CD4-positive, alpha-beta T cell treated with Interleukin-10 for 1 hour (primary cell): ENCODE measurements around the gene REPIN1.
A peak's percentile ranks its signal among the peaks of the same experiment; 100 is the strongest.

Source experiments
- DNase-seq: peaks from one replicate; pipeline ENCODE4 v3.0.0-alpha.2; 2020

The REPIN1 gene

DNA sequence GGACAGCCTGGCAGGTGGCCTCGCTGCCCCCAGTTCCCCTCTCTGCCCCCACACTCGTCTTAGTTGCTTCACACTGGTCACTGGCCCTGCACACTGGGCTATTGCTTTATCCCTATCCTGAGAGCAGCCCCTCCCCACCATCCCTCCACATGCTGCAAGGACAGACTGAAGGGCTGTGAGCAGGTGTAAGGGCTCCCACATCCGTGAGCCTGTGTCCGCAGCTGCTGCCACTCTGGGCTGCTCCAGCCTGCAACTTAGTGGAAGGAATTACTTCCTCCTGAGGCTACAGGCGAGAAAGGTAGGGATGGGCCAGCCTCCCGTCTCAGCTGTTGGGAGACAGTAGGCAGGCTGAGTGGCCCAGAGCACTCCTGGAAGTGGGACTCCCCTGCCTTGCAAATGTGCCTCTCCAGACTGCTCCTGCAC lies 31.0 kb upstream of the REPIN1 start:
- DNase-seq = no peak

DNA sequence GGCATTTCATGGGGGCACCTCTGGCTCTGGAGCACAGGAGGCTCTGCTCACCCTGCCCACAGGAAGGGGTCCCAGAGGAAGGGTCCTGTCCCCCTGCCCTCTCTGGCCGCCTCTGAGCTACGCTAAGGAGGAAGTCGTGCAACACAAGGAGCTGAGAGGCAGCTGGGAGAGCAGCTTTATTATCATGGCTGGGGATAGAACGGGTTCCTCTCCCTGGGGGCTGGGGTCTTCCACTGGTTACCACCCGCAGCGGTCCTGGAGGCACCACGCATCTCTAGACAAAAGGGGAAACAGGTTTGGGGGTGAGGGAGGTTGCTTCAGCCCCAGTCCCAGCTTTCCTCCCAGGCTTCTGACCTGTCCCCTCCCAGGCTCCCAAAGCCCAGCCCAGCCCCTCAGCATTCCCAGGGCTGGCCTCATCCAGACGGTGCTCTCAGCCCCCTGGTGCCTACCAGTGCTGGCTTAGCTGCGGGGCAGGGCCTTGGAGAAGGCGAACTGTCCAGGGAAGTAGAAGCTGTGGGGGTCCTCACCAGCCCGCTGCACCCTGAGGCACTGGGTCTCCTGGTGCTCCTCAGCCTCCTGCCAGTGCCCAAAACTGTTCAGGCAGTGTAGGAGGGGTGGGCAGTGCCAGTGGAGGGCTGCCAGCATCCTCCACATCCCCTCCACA lies 30.3 kb upstream of the REPIN1 start:
- no peak for DNase-seq

DNA sequence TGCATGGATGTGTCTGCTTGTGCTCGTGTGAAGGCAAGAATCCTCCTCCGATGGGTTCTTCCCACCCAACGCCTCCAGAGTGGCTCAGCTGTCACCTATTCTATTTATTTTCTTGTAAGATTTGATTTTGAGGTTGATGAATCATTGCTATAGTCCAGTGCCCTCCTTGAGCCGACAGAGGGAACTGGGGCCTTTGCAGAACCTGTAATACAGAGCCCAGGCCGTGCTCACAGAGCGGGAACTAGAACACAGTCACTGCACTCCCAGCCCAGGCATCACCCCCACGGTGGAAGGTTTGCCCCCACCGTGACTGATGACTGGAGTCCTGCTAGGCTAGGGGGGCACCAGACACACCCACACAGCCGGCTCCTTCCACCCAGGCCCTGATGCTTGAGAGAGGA lies 29.2 kb upstream of the REPIN1 start:
- no peak for DNase-seq

DNA sequence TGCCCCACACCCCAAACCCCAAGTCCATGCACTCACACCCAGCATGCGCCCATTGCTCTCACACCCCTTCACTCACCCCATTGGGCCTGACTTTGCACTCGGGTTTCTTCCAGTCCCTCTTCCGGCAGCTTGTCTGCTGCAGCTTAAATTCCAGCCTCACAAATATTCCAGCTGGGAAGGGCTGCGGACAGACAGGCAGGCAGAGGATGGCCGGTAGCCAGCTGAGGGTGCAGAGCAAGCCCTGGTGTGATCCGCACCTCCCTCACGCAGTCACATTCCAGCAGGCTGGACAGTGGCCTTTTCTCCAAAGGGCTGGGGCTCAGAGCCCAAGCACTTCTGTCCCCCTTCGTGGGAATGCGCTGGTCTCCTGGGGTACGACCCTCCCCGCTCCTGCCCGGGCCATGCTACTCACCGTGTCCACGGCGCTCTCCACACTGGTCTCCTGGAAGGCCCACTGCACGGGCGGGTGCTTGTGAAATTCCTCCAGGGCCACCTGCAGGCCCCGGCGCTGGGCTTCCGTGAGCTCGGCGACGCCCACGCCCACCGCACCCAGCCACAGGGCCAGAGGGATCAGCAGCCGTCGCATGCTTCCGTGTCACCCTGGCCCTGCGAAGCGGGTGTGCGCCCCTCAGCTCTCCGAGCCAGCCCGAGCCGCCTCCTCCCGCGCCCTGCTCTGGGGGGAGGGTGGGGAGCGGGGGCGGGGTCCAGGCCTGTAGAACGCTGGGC lies 28.4 kb upstream of the REPIN1 start:
- DNase-seq = no peak

DNA sequence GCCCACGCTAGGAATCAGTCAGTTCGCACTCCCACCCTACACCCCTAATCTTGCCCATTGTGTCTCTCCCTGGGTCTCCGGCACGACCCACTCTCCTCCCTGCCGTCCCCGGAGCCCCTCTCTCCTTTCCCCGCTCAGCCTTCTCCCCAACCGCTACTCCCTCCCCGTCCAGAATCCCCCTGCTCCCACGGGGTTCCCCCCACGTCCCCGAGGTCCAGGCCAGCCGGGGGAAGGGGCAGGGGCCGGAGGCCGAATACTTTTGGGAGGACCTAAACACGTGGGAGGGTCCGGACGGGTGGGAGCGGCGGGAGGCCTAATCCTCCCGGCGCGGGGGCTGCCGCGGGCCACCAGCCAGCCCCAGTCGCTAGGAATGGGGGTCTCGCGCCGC lies 27.8 kb upstream of the REPIN1 start:
- no peak for DNase-seq

DNA sequence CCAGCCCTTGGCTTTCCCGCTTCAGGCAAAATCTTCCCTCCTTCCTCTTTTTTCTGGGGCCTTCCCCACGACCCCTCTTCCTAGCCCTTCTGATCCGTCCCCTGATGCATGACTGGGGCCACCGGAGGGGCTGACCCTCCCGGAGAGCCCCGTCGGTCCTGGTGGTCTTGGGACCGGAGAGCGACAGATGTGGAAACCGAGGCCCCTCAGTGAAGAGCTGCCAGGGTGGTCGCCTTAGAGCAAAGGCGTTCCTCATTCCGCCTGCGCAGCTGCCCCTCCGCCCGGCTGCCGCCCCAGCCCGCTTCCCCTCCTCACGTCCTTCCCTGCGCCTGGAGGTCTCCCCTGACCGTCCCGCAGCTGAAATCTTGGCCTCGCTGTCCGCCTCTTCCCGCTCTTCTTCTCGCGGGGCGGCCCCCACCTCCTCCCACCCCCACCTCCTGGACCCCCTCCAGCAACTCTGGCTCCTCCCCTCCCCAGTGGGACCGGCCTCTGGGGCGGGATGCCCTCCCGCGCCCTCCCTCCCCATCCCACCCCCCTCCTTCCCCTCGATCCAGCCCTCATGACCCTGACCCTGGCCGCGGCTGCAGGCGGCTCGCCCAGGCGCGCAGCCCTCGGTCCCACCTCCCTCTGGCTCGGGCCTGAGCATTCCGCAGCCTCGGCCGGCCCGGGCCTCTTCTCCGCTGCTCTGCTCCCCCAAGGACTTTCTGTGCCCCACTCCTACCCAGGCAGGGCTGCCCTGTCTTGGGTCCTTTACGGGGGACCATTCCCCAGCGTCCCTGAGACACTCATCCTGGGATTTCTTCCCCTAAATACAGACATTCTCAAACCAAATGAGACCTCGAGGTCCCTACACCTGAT lies 27.1 kb upstream of the REPIN1 start, which contains the start of gene RARRES2:
Gene RARRES2 (minus strand): TSS at position 367 of the 858 bp plus-strand sequence. CDS start 1,020 bp downstream, outside the sequence.
- DNase-seq = no peak

DNA sequence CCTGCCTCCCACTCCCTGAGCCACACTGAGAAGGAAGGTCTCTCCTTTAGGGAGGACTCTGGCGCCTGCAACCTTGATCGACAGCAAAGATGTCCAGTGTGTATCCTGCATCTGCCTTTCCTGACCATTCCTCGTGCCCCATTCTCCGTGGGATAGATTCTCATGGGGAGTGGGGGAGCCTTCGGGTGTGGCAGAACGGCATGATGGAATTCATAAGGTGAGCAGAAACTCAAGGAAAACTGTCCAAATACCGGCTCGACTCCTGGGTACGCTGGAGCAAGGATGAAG lies 26.6 kb upstream of the REPIN1 start:
- no peak for DNase-seq

DNA sequence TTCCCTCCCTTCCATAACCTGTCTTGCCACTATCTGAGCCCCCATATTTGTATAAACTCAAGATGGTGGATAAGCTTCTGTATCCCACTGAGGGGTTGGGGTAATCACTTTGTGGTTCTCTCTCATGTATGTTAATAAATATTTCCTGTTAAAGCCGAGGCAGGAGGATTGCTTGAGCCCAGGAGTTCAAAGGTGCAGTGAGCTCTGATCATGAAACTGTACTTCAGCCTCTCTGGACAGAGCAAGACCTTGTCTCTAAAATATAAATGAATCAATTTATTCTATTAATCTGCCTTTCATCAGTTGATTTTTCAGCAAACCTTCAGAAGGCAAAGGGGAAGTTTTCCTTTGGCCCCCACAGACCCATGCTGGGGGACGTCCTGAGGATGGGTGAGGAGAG lies 25.4 kb upstream of the REPIN1 start:
- no peak for DNase-seq

DNA sequence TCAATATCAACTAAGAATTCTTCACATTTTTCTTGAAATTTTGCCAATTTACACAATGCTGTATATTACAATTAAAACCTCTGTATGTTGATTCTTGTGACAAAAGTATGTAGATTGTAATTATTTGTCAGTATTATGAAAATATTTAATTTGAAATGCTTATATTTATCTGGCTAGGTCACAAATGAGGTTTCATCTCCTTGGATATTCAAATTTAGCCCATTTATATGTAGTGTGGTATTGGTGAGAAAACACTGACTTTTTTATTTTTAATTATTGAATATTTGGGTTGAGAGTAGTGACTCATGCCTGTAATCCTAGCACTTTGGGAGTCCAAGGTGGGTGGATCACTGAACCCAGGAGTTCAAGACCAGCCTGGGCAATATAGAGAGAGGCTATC lies 24.3 kb upstream of the REPIN1 start:
- DNase-seq = no peak

DNA sequence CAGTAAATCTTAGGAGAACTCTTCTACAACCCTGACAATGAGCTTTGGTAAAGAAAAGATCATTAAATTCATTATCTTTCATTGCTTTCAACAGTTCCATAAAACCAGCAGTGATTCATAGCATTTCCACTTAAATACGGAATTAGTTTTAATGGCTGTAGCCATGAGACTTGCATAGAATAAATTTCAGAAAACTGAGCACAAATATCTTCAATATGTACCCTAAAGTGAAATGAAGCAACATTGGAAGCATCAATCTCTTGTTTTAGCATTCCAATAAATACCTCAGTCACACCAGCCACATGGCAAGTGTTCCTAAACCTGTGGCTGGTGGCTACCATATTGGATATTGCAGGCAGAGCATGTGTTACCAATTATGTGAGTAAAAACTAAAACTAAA lies 23.6 kb upstream of the REPIN1 start:
- no peak for DNase-seq

DNA sequence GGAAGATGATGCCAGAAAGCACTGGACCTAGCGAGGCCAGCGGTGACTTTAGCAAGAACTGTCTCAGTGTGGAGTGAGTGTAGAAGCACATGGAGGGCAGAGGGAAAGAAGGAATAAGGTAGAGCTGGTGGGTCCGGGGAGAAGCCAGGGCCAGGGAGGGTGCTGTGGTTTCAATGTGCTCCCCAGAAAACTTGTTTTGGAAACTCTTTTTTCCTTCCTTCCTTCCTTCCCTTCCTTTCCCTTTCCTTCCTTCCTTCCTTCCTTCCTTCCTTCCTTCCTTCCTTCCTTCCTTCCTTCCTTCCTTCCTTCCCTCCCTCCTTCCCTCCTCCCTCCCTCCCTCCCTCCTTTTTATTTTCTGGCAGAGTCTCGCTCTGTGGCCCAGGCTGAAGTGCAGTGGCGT lies 21.7 kb upstream of the REPIN1 start:
- DNase-seq = no peak

DNA sequence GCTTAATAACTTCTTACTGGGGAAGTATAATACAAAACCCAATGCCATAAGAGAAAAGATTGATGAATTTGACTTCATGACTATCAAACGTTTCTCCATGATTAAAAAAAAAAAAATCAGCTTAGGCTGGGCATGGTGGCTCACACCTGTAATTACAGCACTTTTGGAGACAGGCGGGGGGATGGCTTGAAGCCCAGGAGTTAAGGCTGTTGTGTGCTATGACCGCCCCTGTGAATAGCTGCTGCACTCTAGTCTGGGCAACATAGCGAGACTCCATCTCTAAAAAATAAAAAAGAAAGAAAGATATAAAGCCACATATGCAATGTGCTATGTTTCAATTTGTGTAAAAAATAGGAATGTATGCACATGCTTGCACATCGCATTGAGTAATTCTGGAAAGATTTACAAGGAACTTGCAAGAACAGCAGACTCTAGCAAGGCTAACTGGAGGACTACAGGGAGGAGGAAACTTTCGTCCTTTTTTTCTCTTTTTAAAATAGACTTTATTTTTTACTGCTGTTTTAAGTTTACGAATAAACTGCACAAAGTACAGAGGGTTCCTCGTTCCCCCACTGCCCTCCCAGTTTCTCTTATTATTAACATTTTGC lies 16.9 kb upstream of the REPIN1 start:
- no peak for DNase-seq

DNA sequence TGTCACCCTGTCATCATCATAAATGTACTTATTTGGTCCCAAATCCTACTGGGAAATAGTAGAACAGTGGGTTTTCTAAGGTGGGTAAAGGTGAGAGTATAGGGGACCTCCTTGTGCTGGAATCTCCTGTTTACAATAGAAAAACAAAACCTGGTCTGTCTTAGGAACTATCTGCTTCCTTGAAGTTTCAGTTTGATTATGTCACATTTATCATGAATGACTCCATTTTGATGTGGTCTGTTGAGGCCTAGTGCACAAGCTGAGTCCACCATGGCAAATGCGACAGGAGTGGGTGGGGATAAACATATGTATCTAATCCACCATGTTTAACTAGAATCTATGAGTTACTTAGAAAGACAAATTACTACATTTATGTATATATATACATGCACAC lies 13.0 kb upstream of the REPIN1 start:
- no peak for DNase-seq

DNA sequence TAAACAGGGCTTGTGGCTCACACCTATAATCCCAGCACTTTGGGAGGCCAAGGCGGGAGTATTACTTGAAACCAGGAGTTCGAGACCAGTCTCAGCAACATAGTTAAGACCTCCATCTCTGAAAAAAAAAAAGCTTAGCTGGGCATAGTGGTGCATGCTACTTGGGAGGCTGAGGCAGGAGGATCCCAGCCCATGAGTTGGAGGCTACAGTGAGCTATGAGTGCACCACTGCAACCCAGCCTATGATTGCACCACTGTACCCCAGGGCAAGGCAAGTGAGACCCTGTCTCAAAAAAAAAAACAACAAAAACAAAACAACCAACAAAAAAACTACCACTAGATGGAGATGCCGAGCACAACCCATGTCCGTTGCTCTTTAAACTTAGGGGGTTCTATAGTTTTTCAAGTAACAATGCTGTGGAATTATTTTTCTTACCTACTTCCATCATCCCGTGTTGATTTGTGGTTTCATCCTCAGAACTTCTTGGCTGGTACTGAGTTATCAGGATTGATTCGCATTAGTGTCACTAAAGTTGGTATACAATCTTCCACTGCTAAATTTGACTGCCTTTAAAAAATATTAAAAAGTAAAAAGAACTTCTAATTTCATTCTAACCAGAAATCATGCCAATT lies 12.2 kb upstream of the REPIN1 start:
- DNase-seq = peak; percentile 60

DNA sequence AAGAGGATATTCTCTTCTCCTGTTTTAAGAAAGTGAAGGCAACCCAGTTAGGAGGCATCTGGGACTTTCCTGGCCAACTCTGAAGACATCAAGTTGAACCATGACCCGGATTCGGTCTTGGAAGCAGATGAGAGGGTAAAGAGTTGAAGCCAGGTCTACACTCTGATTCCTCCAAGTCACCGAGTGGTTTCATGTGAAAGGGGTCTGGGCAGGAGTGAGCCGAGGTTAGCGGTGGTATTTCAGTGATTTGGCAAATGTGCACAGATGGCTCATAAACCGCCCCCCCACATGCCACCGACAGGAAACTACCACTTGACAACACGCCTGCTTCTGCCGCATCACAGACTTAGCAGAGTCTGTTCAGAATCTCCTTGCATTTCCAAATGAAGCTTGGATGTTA lies 11.4 kb upstream of the REPIN1 start:
- peak; percentile 79 for DNase-seq

DNA sequence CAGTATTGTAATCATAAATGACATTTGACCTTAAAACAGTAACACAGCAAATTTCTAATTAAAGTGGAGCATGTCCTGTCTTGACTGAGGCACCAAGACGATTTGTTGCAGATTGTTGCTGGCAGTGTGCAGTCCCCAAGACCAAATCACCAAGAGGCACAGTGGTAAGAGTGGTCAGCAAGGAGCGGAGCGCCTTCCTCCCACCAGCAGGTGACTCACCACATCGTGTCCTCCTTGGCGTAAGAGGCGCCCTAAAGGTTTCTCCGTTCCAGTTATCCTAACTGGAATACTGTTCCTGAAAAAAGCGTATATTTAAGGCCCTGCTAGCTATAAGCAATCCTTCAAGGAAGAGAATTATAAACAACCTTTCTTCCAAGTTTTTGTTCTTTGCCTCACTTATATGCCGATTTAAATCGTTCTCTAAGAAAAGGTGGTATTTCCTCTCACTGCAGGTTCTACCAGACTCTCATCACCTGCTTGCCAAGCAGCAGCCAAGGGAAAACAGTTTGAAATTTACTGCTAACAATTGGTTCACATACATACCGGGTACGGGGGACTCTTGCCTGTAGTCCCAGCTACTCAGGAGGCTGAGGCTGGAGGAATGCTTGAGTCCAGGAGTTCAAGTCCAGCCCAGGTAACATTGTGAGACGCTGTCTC lies 10.7 kb upstream of the REPIN1 start:
- DNase-seq = no peak

DNA sequence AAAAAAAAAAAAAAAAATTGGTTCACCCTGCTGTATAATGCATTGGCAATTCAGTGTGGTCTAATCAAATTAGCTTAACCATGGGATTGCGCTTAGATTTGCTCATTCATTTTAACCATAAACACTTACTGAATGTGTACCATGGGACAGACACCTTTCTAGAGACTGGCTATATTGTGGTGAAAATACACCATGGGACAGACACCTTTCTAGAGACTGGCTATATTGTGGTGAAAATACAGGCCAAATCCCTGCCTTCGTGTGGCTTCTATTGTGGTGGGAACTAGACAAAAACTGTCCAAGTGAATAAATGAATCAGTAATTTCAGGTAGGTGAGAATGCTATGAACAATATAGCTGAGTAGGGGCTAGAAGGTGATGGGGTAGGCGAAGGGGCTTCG lies 10.2 kb upstream of the REPIN1 start:
- no peak for DNase-seq

DNA sequence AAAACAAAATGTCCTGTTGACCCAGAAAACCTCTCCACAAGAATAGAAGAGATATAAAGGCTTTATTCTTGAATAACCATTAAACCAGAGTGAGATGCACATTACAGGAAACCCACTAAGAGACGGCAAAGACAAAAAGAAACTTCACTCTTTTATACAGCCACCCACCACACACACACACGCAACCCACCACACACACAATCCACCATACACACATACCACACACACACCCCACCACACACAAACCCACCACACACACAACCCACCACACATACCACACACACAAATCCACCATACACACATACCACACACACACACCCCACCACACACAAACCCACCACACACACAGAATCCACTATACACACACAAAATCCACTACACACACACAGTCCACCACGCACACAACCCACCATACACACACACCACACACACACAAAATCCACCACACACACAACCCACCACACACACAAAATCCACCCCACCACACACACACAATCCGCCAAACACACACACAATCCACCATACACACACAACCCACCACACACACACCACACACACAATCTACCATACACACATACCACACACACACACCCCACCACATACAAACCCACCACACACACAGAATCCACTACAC lies 9.5 kb upstream of the REPIN1 start:
- peak; percentile 42 for DNase-seq

DNA sequence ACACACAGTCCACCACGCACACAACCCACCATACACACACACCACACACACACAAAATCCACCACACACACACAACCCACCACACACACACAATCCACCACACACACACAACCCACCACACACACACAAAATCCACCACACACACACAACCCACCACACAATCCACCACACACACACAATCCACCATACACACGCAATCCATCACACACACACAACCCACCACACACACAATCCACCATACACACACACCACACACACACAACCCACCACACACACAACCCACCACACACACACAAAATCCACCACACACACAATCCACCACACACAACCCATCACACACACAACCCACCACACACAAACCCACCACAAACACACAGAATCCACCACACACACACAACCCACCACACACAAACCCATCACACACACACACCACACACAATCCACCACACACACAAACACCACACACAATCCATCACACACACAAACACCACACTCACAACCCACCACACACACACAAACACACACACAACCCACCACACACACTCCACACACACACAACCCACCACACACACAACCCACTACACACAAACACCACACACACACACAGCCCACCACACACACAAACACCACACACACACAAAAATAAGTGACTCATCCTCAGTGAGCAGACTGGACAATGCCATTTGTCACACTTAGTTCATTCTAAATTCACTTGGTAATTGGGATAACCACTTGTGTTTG lies 8.8 kb upstream of the REPIN1 start:
- no peak for DNase-seq

DNA sequence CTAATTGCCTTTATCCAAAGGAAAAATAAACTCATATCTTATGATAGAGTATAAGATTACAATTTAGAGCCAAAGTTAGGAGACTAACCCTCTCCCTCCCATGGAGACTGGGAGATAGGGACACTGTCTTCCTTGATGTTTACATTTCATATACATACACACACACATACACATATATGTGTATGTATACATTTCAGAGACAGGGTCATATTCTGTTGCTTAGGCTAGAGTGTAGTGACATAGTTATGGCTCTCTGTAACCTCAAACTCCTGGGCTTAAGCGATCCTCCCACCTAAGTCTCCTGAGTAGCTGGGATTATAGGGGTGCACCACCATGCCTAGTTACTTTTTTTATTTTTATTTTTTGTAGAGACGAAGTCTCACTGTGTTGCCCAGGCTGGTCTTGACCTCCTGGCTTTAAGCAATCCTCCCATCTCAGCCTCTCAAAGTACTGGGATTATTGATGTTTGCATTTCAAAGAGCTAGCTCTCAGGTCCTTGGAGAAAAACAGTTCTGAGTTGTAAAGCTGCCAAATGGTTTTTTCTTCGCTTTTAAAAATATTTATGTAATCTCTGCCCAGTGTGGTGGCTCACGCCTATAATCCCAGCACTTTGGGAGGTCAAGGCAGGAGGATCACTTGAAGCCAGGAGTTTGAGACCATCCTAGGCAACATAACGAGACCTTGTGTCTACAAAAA lies 8.1 kb upstream of the REPIN1 start:
- no peak for DNase-seq

DNA sequence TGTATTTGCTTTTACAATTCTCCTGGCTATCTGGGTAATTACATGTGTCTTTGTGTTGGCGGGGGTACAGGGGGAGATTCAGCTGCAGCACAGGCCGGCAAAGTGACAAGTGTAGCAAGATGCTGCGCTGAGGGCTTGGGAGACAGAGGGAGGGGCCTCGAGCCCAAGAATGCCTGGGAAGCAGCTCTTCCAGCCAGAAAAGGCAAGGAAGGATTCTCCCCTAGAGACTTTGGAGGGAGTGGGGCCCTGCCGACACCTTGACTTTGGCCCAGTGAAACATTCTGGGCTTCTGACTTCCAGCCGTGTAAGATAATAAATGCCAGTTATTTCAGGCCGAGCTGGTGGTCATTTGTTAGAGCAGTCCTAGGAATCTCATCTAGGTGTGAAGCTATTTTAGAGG lies 7.2 kb upstream of the REPIN1 start:
- DNase-seq = no peak
